GM13977 (cell line): ENCODE measurements around the gene DOCK8.

ENCODE experiments used
- DNase-seq: peaks from one replicate; pipeline ENCODE4 v3.0.0; 2012; ENCODE audit warnings: low spot score
- CTCF ChIP-seq: IDR thresholded peaks from 2 replicates; pipeline ENCODE4 v1.5.1; 2012; ENCODE audit warnings: mild to moderate bottlenecking, control low read depth; ENCODE audit not compliant: insufficient read depth; ENCODE audit errors: extremely low read depth, missing control alignments
- in situ Hi-C: fragments of 300-500 bp; cut with MboI; formaldehyde crosslinking; loops from one replicate; pipeline ENCODE4 v1.12.0; 2022; ENCODE audit warnings: low sequenced_read_pairs, low pct_unique_long_range_greater_than_20kb, mixed read lengths, inconsistent platforms; ENCODE audit not compliant: unreplicated experiment

DOCK8 gene

DNA sequence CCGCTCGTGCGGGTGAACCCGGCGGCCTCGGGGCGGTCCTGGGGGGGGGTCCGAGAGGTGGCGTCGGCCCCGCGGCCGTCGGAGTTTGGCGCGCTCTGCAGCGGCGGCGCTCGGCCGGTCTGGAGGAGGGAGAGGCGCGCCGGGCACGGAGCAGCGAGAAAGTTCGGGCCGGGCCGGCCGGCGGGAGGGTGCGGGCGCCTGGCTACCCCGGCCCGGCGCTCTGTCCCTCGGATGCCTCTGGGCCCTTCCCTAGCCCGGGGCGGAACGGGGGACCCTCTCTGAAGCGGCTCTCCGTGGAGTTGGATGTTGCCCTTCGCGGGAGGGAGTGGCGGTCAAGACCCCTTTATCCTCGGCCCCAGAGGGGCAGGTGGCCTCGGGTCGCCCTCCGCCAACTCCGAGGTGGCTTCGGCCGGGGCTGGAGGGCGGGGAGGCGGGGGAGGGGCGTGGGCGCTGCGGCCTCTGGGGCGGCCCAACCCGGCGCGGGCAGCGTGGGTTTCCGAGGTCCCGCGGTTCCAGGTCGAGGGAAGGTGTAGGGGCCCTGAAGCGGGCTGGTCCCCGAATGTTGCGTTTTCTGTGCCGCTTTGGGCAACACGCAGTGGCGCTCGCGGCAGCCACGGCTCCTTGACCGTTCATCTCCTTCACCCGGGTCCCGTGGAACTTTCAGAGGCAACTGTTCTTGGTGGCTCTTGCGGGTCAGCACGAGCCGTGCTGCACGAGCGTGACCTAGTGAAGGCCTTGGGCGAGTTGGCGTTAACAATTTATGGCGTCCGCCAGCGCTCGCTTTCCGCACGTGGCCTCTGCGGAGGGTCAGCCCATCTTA lies 290.5 kb downstream of the DOCK8 start:
- DNase-seq: peak; percentile 46
- in situ Hi-C loops: no loop called here
- TF ChIP-seq CTCF: no peak

DNA sequence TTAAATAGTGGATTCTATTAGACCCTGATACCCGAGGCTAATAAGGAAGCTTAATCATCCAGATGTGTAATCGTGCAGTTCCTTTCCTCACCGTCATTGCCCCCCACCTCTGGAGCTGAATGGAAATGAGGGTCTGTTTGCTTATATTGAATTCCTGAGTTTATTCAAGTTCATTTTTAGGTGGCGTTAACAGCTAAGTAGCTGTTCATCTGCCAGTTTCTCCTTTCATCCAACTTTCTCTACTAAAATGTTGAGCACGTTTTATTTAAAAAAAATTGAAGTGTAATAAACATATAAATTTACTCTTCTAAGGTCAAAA lies 291.0 kb downstream of the DOCK8 start:
- in situ Hi-C loops: no loop called here
- TF ChIP-seq CTCF: no peak
- peak; percentile 28 for DNase-seq

GRCh38 chr9:506281-506680 lies 291.6 kb downstream of the DOCK8 start:
- in situ Hi-C loops: no loop called here
- TF ChIP-seq CTCF: no peak
- no peak for DNase-seq

DNA sequence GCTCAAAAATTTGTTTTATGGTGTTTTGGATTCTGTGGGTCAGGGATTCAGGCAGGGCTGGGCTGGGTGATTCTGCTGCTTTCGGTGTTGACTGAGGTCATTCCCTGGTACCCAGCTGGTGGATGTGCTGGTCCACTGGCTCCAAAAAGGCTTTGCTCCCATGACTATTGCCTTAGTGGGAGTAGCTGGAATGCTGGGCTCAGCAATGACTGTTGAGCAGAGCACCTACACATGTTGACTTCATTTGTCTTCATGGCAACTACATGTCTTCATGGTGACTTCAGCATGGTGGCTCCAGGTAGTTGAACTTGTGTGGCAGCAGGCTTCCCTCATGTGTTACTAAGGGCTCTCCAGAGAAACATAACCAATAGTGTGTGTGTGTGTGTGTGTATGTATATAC lies 297.2 kb downstream of the DOCK8 start:
- no peak for DNase-seq
- in situ Hi-C loops: no loop called here
- TF ChIP-seq CTCF: no peak

DNA sequence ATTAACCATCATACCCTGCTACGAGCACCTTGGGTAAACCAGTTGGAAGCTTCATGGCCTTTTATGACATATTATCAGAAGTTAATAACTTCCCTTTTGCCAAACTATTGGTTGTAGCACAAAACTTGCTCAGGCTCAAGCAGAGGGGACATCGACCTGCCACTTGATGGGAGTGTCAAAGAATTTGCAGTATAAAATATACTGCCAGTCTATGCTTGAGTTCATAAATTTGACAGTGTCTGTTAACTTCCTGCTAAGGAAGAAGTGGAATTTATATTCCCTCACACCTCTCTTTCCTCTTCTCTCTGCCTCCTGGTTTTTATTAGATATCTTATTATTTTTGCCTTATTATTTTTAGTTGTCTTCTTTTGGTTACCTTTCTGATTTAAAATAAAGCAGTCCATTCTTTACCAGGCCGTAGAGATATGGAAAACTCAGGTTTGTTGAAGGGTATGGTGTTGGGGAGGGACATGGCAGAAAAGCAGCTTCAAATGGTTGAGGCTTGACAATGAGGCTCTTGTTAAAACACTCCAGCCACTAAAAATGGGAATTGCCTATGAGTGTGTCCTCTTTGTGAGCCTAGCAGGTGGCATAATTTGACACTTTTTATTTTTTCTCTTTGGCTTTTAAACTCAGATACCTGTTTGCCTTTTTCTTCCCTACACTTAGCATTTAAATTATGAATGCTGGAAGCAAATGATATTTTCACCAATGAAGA lies 298.0 kb downstream of the DOCK8 start:
- in situ Hi-C loops: no loop called here
- DNase-seq: no peak
- TF ChIP-seq CTCF: no peak
